Measurements from ENCODE around the gene POC1A. TPM values are rescaled to one million over a fixed set of nuclear protein-coding genes. Genes with fewer than 3 reads are reported as not detected.

Gene POC1A
- total RNA-seq, 2 experiments from 2014 or later, result 0.22 to 0.39 TPM

DNA sequence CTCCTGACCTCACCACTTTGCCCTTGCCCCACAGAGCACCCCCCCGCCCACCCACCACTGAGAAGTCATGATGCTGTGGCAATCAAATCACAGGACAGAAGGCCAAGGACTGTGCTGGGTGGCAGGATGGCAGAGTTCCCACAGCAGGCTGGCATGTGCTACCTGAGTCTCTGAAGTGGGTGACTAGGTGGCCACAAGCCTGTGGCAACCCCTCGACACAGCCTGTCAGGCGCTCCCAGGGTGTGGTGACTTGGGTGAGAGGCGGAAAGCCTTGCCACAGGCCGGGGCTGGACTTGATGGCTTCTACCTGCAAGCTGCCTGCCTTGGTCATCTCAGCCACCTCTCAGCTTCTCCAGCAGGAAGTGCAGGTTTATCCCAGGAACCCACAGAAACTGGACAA lies 82.2 kb downstream of the POC1A start:
- no peak overlapping the region for H3K4me3 ChIP-seq (ENCODE audit: low read length)
- DNase-seq, result peak in 2 of 14 experiments; percentile 13 to 38
- H3K4me3 Mint-ChIP-seq, result no peak overlapping the region
- H3K4me1 Mint-ChIP-seq (ENCODE audit: low read depth), result no peaks in the 10 kb centered on the region
- TF ChIP-seq, protein P1, sequence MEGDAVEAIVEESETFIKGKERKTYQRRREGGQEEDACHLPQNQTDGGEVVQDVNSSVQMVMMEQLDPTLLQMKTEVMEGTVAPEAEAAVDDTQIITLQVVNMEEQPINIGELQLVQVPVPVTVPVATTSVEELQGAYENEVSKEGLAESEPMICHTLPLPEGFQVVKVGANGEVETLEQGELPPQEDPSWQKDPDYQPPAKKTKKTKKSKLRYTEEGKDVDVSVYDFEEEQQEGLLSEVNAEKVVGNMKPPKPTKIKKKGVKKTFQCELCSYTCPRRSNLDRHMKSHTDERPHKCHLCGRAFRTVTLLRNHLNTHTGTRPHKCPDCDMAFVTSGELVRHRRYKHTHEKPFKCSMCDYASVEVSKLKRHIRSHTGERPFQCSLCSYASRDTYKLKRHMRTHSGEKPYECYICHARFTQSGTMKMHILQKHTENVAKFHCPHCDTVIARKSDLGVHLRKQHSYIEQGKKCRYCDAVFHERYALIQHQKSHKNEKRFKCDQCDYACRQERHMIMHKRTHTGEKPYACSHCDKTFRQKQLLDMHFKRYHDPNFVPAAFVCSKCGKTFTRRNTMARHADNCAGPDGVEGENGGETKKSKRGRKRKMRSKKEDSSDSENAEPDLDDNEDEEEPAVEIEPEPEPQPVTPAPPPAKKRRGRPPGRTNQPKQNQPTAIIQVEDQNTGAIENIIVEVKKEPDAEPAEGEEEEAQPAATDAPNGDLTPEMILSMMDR (IDR thresholded peaks at IDR 0.05), result no peak
- intact Hi-C loops (cut with DNase I, micrococcal nuclease), result no loop called here
- H3K36me3 ChIP-seq (ENCODE audit: insufficient read depth, low read length), result no peaks in the 10 kb centered on the region
- POLR2A ChIA-PET, result no interaction called here
- CTCF ChIA-PET, result no interaction called here
- no peaks in the 10 kb centered on the region for H3K36me3 Mint-ChIP-seq (ENCODE audit: low read depth)
- H3K4me1 ChIP-seq (ENCODE audit: insufficient read depth, low read length), result peaks cover 8% of the 10 kb centered on the region
- ATAC-seq (ENCODE audit: poor library complexity), result peak; percentile 39
- no peaks in the 10 kb centered on the region for H3K9me3 Mint-ChIP-seq
- H3K9me3 ChIP-seq (ENCODE audit: control insufficient read depth in 1 of 2, insufficient read depth in 1 of 2, low read length in 2 of 2), result no peaks in the 10 kb centered on the region
- no peak overlapping the region for H3K27ac Mint-ChIP-seq
- H3K27me3 ChIP-seq (ENCODE audit: control insufficient read depth in 1 of 2, insufficient read depth in 2 of 2, low read length in 2 of 2), result no peaks in the 10 kb centered on the region
- H3K27ac ChIP-seq (ENCODE audit: low read depth in 1 of 2, low read length in 2 of 2), result no peak overlapping the region
- H3K27me3 Mint-ChIP-seq, result no peaks in the 10 kb centered on the region

DNA sequence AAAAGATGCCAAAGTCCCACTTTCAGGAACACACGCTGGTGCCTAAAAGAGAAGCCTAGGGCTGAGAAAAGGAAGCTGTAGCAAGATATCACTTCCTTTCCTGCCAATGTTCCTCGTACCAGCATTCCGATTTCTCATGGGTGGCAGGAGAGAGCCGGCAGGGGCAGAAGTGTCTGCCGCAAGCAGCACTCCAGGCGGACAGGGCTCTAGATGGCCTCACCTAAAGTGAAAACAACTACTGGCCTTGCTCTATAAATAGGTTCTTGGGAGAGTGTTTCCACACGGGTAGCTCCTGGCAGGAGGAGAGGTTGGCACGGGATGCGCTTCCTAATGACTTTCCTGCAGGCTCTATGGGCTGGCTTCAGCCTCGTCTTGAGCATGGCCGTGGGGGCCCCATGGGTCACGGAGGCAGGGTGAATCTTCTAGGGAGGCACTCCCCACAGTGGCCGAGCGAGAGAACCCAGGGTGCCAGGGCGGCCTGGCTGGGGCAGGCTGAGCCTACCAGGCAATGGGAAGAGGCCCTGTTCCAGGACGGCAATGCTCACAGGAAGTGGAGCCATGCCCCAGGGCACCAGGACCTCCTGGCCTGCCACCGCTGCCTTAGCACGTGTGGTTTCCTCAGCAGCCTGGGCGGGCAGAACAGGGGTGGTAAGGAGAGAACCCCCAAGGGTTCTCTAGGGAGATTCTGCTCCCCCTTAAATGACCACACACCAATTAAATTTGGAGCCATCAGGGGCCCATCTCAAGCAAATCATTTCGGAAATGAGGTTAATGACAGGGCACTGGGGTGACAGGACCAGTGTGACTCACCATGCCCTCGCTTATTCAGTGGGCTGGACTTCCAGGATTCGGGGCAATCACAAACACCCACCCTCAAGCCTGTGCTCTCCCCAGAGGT lies 83.2 kb downstream of the POC1A start:
- TF ChIP-seq, protein P1 (IDR thresholded peaks at IDR 0.05), result no peak
- no peaks in the 10 kb centered on the region for H3K9me3 Mint-ChIP-seq
- DNase-seq (peak in 2 of 14 experiments; percentile 24 to 41), ATAC-seq (ENCODE audit: poor library complexity) (no peak)
- ChIA-PET CTCF (no interaction called here), POLR2A (no interaction called here)
- H3K36me3 ChIP-seq (ENCODE audit: insufficient read depth, low read length), result no peaks in the 10 kb centered on the region
- no peaks in the 10 kb centered on the region for H3K36me3 Mint-ChIP-seq (ENCODE audit: low read depth)
- H3K27me3 Mint-ChIP-seq, result no peaks in the 10 kb centered on the region
- intact Hi-C loops (cut with DNase I, micrococcal nuclease), result no loop called here
- no peak overlapping the region for H3K27ac Mint-ChIP-seq
- H3K4me1 ChIP-seq (ENCODE audit: insufficient read depth, low read length), result peaks cover 8% of the 10 kb centered on the region
- no peaks in the 10 kb centered on the region for H3K9me3 ChIP-seq (ENCODE audit: control insufficient read depth in 1 of 2, insufficient read depth in 1 of 2, low read length in 2 of 2)
- no peak overlapping the region for H3K27ac ChIP-seq (ENCODE audit: low read depth in 1 of 2, low read length in 2 of 2)
- no peak overlapping the region for H3K4me3 Mint-ChIP-seq
- H3K4me1 Mint-ChIP-seq (ENCODE audit: low read depth), result no peaks in the 10 kb centered on the region
- no peak overlapping the region for H3K4me3 ChIP-seq (ENCODE audit: low read length)
- no peaks in the 10 kb centered on the region for H3K27me3 ChIP-seq (ENCODE audit: control insufficient read depth in 1 of 2, insufficient read depth in 2 of 2, low read length in 2 of 2)

DNA sequence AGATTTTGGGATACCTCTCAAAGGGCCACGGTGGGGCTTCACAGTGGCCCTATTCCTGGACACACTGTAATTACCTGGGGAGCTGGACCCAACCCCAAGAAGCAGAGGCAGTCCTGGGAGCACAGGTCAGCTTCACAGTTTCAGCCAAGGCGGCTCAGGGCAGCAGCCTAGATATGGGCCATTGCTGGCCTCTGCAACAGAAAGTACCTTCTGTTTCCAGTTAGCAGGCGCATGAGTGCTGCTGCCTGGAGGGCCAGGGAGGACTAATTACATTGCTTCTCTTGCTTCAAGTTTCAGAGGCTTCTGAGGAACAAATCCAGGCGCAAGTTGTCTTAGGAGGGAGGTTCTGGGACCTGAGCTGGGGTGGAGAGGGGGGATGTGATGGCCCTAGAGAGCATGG lies 84.4 kb downstream of the POC1A start:
- Mint-ChIP-seq H3K4me1 (ENCODE audit: low read depth) (no peaks in the 10 kb centered on the region), H3K4me3 (no peak overlapping the region), H3K36me3 (ENCODE audit: low read depth) (no peaks in the 10 kb centered on the region), H3K27ac (no peak overlapping the region), H3K9me3 (no peaks in the 10 kb centered on the region), H3K27me3 (no peaks in the 10 kb centered on the region)
- H3K27me3 ChIP-seq (ENCODE audit: control insufficient read depth in 1 of 2, insufficient read depth in 2 of 2, low read length in 2 of 2), result no peaks in the 10 kb centered on the region
- H3K4me3 ChIP-seq (ENCODE audit: low read length), result no peak overlapping the region
- H3K9me3 ChIP-seq (ENCODE audit: control insufficient read depth in 1 of 2, insufficient read depth in 1 of 2, low read length in 2 of 2), result no peaks in the 10 kb centered on the region
- H3K36me3 ChIP-seq (ENCODE audit: insufficient read depth, low read length), result no peaks in the 10 kb centered on the region
- TF ChIP-seq, protein P1 (IDR thresholded peaks at IDR 0.05), result no peak
- no peak overlapping the region for H3K27ac ChIP-seq (ENCODE audit: low read depth in 1 of 2, low read length in 2 of 2)
- DNase-seq, result no peak
- H3K4me1 ChIP-seq (ENCODE audit: insufficient read depth, low read length), result peaks cover 8% of the 10 kb centered on the region
- ChIA-PET CTCF (no interaction called here), POLR2A (no interaction called here)
- no peak for ATAC-seq (ENCODE audit: poor library complexity)
- intact Hi-C loops (cut with DNase I, micrococcal nuclease), result no loop called here

Measured in CD4-positive, alpha-beta T cell (primary cell).